ENCODE results near the gene MLXIP.

Gene MLXIP

GRCh38 chr12:122125452-122126341 lies 47.1 kb downstream of the MLXIP start (continued):
- TF ChIP-seq ZNF837 (tag by site-specific recombination; IDR thresholded peaks at IDR 0.05) (no peak), ZNF19 (tag by site-specific recombination; IDR thresholded peaks at IDR 0.05; ENCODE audit: low read depth) (no peak), ZBTB11 (tag by site-specific recombination; conservative IDR thresholded peaks at IDR 0.05; ENCODE audit: low read depth) (no peak), ZNF549 (tag by site-specific recombination; IDR thresholded peaks at IDR 0.05) (no peak), ZNF701 (tag by site-specific recombination; IDR thresholded peaks at IDR 0.05) (no peak), GLIS2 (tag by site-specific recombination; IDR thresholded peaks at IDR 0.05) (no peak)

DNA sequence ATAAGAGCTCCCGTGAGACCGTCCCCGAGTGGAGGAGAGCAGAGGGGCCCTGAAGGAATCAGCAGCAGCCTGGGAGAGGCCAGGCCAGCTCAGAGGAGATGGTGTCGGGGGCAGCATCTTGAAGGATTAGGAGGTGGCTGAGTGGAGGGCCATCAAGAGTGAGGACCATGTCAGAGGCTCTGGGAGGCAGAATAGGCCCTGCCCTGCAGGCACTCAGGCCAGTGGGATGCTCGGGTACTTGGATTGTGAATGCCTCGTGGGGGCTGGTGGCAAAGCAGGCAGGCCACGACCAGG lies 47.7 kb downstream of the MLXIP start:
- ChIA-PET POLR2A (no interaction called here), CTCF (interaction anchor here (0.9 kb wide), 1 partner anchor 22 kb away, joined by 3 read pairs; no protein-coding TSS in a partner anchor)
- no peak overlapping the region for H3K27ac ChIP-seq (ENCODE audit: extremely low read depth, low read depth, low read length)
- H3K4me3 ChIP-seq (ENCODE audit: low read depth, low read length): no peak overlapping the region
- no peaks in the 10 kb centered on the region for H3K9me3 ChIP-seq (ENCODE audit: control insufficient read depth, insufficient read depth, low read depth, low read length)
- no peak for TF ChIP-seq REPIN1 (tag by site-specific recombination; IDR thresholded peaks at IDR 0.05; ENCODE audit: low read depth)
- no peak for TF ChIP-seq ZNF426 (tag by site-specific recombination; IDR thresholded peaks at IDR 0.05)
- TF ChIP-seq SP3 (tag by site-specific recombination; IDR thresholded peaks at IDR 0.05): no peak
- TF ChIP-seq ZNF670 (tag by site-specific recombination; IDR thresholded peaks at IDR 0.05; ENCODE audit: low read depth): no peak
- TF ChIP-seq ZNF48 (tag by site-specific recombination; IDR thresholded peaks at IDR 0.05): no peak
- no peak for TF ChIP-seq ZNF416 (tag by site-specific recombination; IDR thresholded peaks at IDR 0.05)
- no peak for TF ChIP-seq ZIC2 (tag by site-specific recombination; IDR thresholded peaks at IDR 0.05)
- TF ChIP-seq SCRT1 (tag by site-specific recombination; IDR thresholded peaks at IDR 0.05; ENCODE audit: borderline replicate concordance): no peak
- no peak for TF ChIP-seq ZNF302 (tag by site-specific recombination; IDR thresholded peaks at IDR 0.05; ENCODE audit: low read depth)
- TF ChIP-seq ZNF157 (tag by site-specific recombination; IDR thresholded peaks at IDR 0.05): no peak
- no peak for TF ChIP-seq ZNF146 (tag by site-specific recombination; IDR thresholded peaks at IDR 0.05)
- TF ChIP-seq ZNF311 (tag by site-specific recombination; IDR thresholded peaks at IDR 0.05; ENCODE audit: borderline replicate concordance): no peak
- TF ChIP-seq HOXA7 (CRISPR knock-in tag; IDR thresholded peaks at IDR 0.05; ENCODE audit: borderline replicate concordance): no peak
- peaks cover under 1 to 39% of the 10 kb centered on the region in 2 experiments; a peak in 2 of 3 replicates for H3K36me3 ChIP-seq (ENCODE audit: control insufficient read depth in 2 of 2, insufficient read depth in 1 of 2, low read length in 2 of 2)
- no peaks in the 10 kb centered on the region for H3K4me1 ChIP-seq (ENCODE audit: control insufficient read depth, insufficient read depth, low read length)

DNA sequence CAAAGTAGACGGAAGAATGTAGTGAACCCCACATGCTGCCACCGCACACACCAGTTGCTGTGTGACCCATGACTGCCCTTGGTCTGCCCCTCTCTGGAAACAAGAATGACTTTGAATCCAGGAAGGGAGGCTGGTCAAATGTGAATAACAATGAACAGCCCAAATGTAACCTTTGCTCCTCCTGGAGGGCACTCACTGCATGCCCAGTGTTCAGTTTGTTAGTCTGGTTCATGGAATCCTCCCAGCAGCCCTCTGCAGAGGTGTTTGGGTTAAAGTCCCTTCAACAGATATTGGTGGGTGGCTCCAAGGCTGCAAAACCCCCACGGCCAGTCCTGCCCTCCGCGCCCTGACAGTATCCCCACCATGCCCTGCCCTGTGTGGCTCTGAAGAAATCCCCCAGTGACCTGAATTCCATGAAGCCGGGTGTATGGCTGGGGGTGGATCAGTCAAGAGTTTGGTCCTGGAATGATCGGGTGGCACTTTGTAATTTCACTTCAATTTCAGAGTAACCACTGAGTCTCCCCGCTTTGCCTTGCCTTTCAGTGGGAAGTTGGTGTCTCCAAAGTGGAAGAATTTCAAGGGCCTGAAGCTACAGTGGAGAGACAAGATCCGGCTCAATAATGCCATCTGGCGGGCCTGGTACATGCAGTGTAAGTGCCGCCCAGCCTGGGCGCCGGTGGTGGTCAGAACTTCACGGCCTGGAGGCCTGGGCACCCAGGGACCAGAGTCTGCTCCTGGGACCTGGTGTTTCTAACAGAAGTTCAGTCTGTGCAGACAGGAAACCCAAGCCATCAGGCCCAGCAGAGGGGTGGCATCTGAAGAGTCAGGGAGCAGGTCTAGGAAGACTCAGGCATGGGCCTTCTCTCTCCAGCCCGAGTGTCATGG lies 48.4 kb downstream of the MLXIP start:
- no peak overlapping the region for H3K27ac ChIP-seq (ENCODE audit: extremely low read depth, low read depth, low read length)
- POLR2A ChIA-PET: no interaction called here
- TF ChIP-seq ZNF280D (tag by site-specific recombination; IDR thresholded peaks at IDR 0.05) (no peak), ZBTB20 (tag by site-specific recombination; IDR thresholded peaks at IDR 0.05) (no peak), ZBTB7A (tag by site-specific recombination; IDR thresholded peaks at IDR 0.05; ENCODE audit: low read depth) (no peak)
- peaks cover 7 to 43% of the 10 kb centered on the region in 2 experiments; a peak in 2 of 3 replicates for H3K36me3 ChIP-seq (ENCODE audit: control insufficient read depth in 2 of 2, insufficient read depth in 1 of 2, low read length in 2 of 2)
- H3K4me1 ChIP-seq (ENCODE audit: control insufficient read depth, insufficient read depth, low read length): no peaks in the 10 kb centered on the region
- CTCF ChIA-PET: interaction anchor here (0.9 kb wide), 1 partner anchor 21 kb away, joined by 3 read pairs; no protein-coding TSS in a partner anchor
- no peaks in the 10 kb centered on the region for H3K9me3 ChIP-seq (ENCODE audit: control insufficient read depth, insufficient read depth, low read depth, low read length)
- no peak overlapping the region for H3K4me3 ChIP-seq (ENCODE audit: low read depth, low read length)

Measured in HEK293 (cell line).